GM12878 (cell line): ENCODE results near the gene COL7A1. TPM values are rescaled to one million over a fixed set of nuclear protein-coding genes. Genes with fewer than 3 reads are reported as not detected.

ENCODE experiments used
- ATAC-seq: fragments of 200-7000 bp; cut with Tn5 transposase; 3 replicates; pipeline ENCODE4 v1.9.1; 2020; ENCODE audit warnings: mild to moderate bottlenecking, moderate library complexity
- BruUV-seq: library from RNA; stranded (reverse); fragments of 400-500 nt; replicated peaks from 2 replicates; lab custom pipeline; 2021; lab: Mats Ljungman, UMichigan
- CTCF ChIA-PET: fragments of 300-600 bp; sonication (Branson Sonifier 250); formaldehyde crosslinking; extraction: SDS; loops from one replicate; lab custom pipeline; 2021; ENCODE audit warnings: inconsistent platforms; lab: Yijun Ruan, JAX
- POLR2A ChIA-PET: fragments of 350-600 bp; formaldehyde crosslinking; extraction: SDS; loops from one replicate; lab custom pipeline; 2021; ENCODE audit warnings: inconsistent platforms; lab: Charles Lee
- RAD21 ChIA-PET: fragments of 300-600 bp; sonication (Branson Sonifier 250); formaldehyde crosslinking; loops from one replicate; lab custom pipeline; 2023; ENCODE audit warnings: antibody characterized with exemption; ENCODE audit not compliant: unreplicated experiment; lab: Charles Lee
- SMC1A ChIA-PET: fragments of 300-600 bp; sonication (Branson Sonifier 250); formaldehyde crosslinking; loops from one replicate; lab custom pipeline; 2023; ENCODE audit not compliant: unreplicated experiment, uncharacterized antibody; lab: Charles Lee
- DNase-seq: peaks from one replicate; pipeline ENCODE4 v3.0.0-alpha.2; 2011; ENCODE audit warnings: low read depth, low spot score
- FAIRE-seq: peaks from 3 replicates; lab custom pipeline; 2011; peaks lifted over from hg19 to GRCh38; lab: Jason Lieb, UNC
- H2AFZ ChIP-seq: 2 replicates; pipeline ENCODE4 v1.6.0; 2011; ENCODE audit warnings: low read depth, low read length, control low read depth; ENCODE audit not compliant: control insufficient read depth
- H3K27ac ChIP-seq: 2 replicates; pipeline ENCODE4 v1.5.1; 2011; ENCODE audit warnings: control low read depth; ENCODE audit not compliant: control insufficient read depth, insufficient read depth
- H3K27me3 ChIP-seq, 2 experiments: replicated peaks in 1 of 2; 2 replicates each; pipeline versions ENCODE4 v1.6.0 to v1.6.1; 2011; ENCODE audit warnings: low read length in 1 of 2; ENCODE audit not compliant: control insufficient read depth in 2 of 2, insufficient read depth in 2 of 2
- H3K36me3 ChIP-seq, 2 experiments: 2 replicates each; pipeline ENCODE4 v1.5.1; 2011; ENCODE audit warnings: low read length in 1 of 2; ENCODE audit not compliant: control insufficient read depth in 2 of 2, insufficient read depth in 2 of 2
- H3K4me1 ChIP-seq: 2 replicates; pipeline ENCODE4 v1.6.1; 2011; ENCODE audit warnings: mild to moderate bottlenecking, low read length, moderate library complexity, mixed read lengths; ENCODE audit not compliant: control insufficient read depth, insufficient read depth
- H3K4me2 ChIP-seq: 2 replicates; pipeline ENCODE4 v1.6.0; 2011; ENCODE audit warnings: control low read depth; ENCODE audit not compliant: control insufficient read depth, insufficient read depth
- H3K4me3 ChIP-seq: fragments of 200-600 bp; sonication (generic); 2 replicates; pipeline ENCODE4 v1.5.1; 2016
- H3K79me2 ChIP-seq: 2 replicates; pipeline ENCODE4 v1.6.0; 2011; ENCODE audit warnings: low read length; ENCODE audit not compliant: control insufficient read depth, insufficient read depth
- H3K9ac ChIP-seq: 2 replicates; pipeline ENCODE4 v1.8.0; 2011; ENCODE audit warnings: low read length, control low read depth, mixed read lengths; ENCODE audit not compliant: control insufficient read depth, insufficient read depth
- H3K9me3 ChIP-seq: replicated peaks from 3 replicates; pipeline ENCODE4 v1.5.1; 2011; ENCODE audit warnings: mild to moderate bottlenecking, low read length; ENCODE audit not compliant: control insufficient read depth, insufficient read depth
- H4K20me1 ChIP-seq: 2 replicates; pipeline ENCODE4 v1.6.0; 2011; ENCODE audit not compliant: control insufficient read depth, insufficient read depth
- ASH2L ChIP-seq: fragments of 300-600, 200-600 bp; sonication (generic); IDR thresholded peaks from 2 replicates; pipeline ENCODE4 v1.6.1; 2017; ENCODE audit warnings: low read depth, mild to moderate bottlenecking, borderline replicate concordance
- BHLHE40 ChIP-seq, 2 experiments: fragments of 450-650 bp in 1 of 2; IDR thresholded peaks; 2 replicates each; pipeline ENCODE4 v1.6.1; 2011 to 2017; ENCODE audit warnings: low read depth in 2 of 2, borderline replicate concordance in 1 of 2, improper control_type of control experiment in 1 of 2, low read length in 1 of 2, mild to moderate bottlenecking in 1 of 2
- BRCA1 ChIP-seq: IDR thresholded peaks from 2 replicates; pipeline ENCODE4 v1.6.1; 2011; ENCODE audit warnings: low read depth, low read length, improper control_type of control experiment
- CHD2 ChIP-seq: IDR thresholded peaks from 2 replicates; pipeline ENCODE4 v1.6.1; 2011; ENCODE audit warnings: low read depth, low read length, improper control_type of control experiment, borderline replicate concordance
- CHD4 ChIP-seq: fragments of 200-600 bp; sonication (generic); IDR thresholded peaks from 2 replicates; pipeline ENCODE4 v1.6.1; 2016; ENCODE audit warnings: mild to moderate bottlenecking
- CTCF ChIP-seq, 3 experiments: IDR thresholded peaks in 2 of 3; conservative IDR thresholded peaks in 1 of 3; 2 replicates each; pipeline ENCODE4 v1.5.1; 2011; ENCODE audit warnings: low read depth in 3 of 3, low read length in 3 of 3, mild to moderate bottlenecking in 3 of 3, control low read depth in 2 of 3, moderate library complexity in 2 of 3, inconsistent platforms in 1 of 3, mixed read lengths in 1 of 3; ENCODE audit not compliant: control insufficient read depth in 2 of 3, insufficient read depth in 1 of 3; ENCODE audit errors: extremely low read depth in 1 of 3
- EGR1 ChIP-seq, 2 experiments: IDR thresholded peaks; 1 replicate in 1 of 2; 2 replicates in 1 of 2; pipeline ENCODE4 v1.6.1; 2011 to 2012; ENCODE audit warnings: low read depth in 2 of 2, low read length in 2 of 2, borderline replicate concordance in 1 of 2, mild to moderate bottlenecking in 1 of 2, moderate library complexity in 1 of 2
- IKZF1 ChIP-seq: fragments of 450-650 bp; conservative IDR thresholded peaks from 2 replicates; pipeline ENCODE4 v1.6.1; 2017; ENCODE audit warnings: antibody characterized with exemption, mild to moderate bottlenecking
- MEF2A ChIP-seq: IDR thresholded peaks from 2 replicates; pipeline ENCODE4 v1.6.1; 2011; ENCODE audit warnings: low read depth, mild to moderate bottlenecking, low read length, moderate library complexity; ENCODE audit not compliant: insufficient read depth
- RELA ChIP-seq: fragments of 450-650 bp; IDR thresholded peaks from 2 replicates; pipeline ENCODE4 v1.8.0; 2014; ENCODE audit warnings: borderline replicate concordance; ENCODE audit not compliant: partially characterized antibody
- SMARCA5 ChIP-seq: fragments of 450-650 bp; IDR thresholded peaks from 2 replicates; pipeline ENCODE4 v1.6.1; 2017; ENCODE audit warnings: mild to moderate bottlenecking
- TAF1 ChIP-seq: IDR thresholded peaks from 2 replicates; pipeline ENCODE4 v1.6.1; 2011; ENCODE audit warnings: mild to moderate bottlenecking, low read depth, low read length, borderline replicate concordance
- TARDBP ChIP-seq: IDR thresholded peaks from 2 replicates; pipeline ENCODE4 v1.6.1; 2016; ENCODE audit warnings: borderline replicate concordance
- ZBTB11 ChIP-seq: fragments of 450-650 bp; formaldehyde crosslinking; IDR thresholded peaks from 2 replicates; pipeline ENCODE4 v1.5.0; 2022; ENCODE audit warnings: mild to moderate bottlenecking, missing genetic modification characterization
- ZNF217 ChIP-seq: fragments of 450-650 bp; IDR thresholded peaks from 2 replicates; pipeline ENCODE4 v1.6.1; 2017; ENCODE audit warnings: antibody characterized with exemption, mild to moderate bottlenecking
- ZNF274 ChIP-seq: IDR thresholded peaks from one replicate; pipeline ENCODE4 v1.8.0; 2011; ENCODE audit not compliant: insufficient read length, insufficient read depth
- WGBS: methylation state at CpG from one replicate; pipeline ENCODE4 v1.1.6; 2016; ENCODE audit warnings: low lambda C conversion rate; ENCODE audit not compliant: insufficient replicate concordance, insufficient coverage; ENCODE audit errors: missing lambda C conversion rate; 5-methylcytosine and 5-hydroxymethylcytosine counted together
- in situ Hi-C: fragments of 300-500 bp; cut with MboI; formaldehyde crosslinking; loops from 9 replicates; pipeline ENCODE4 v1.14.3; 2018; ENCODE audit warnings: mixed read lengths
- intact Hi-C: fragments of 100-400 bp; cut with micrococcal nuclease; formaldehyde crosslinking; loops from one replicate; pipeline ENCODE4 v1.14.2; 2022; ENCODE audit not compliant: unreplicated experiment
- polyA plus RNA-seq, 11 experiments: library from polyadenylated mRNA; depleted of rRNA in 4 of 11; unstranded in 6 of 11; stranded (reverse) in 5 of 11; fragments of >200 nt; fragmentation: Nextera tagmentation in 4 of 11; fragmentation: Illumina TruSeq in 1 of 11; extraction: Ambion mirVana in 4 of 11; extraction: Trizol in 1 of 11; gene quantifications; 1 replicate in 1 of 11; 2 replicates in 10 of 11; pipeline versions ENCODE4 v1.2.1 to v1.2.3, GENCODE V29; 2011 to 2016; ENCODE audit warnings: inconsistent platforms in 2 of 11, missing spikeins in 2 of 11, low read depth in 1 of 11
- total RNA-seq, 4 experiments: library from RNA; depleted of rRNA in 3 of 4; stranded (reverse); fragments of >200 nt in 3 of 4; fragmentation: Illumina TruSeq in 1 of 4; extraction: Trizol in 1 of 4; gene quantifications; 2 replicates each; pipeline versions ENCODE4 v1.2.1 to v1.2.3, GENCODE V29; 2013 to 2021

Gene COL7A1
- total and polyA plus RNA-seq, 10 of the 15 experiments (the other 5 are each of a cell fraction or from before 2014, with no cell fraction given) = 0.01 to 1.9 (median 0.29) TPM; not detected in 1

- H3K79me2 ChIP-seq = peaks cover 3% of the 10 kb centered on the region
- WGBS = 26% methylated on average over 21 of the region's 21 CpGs
- no peak overlapping the region for H3K27ac ChIP-seq
- DNase-seq (no peak), FAIRE-seq (no peak), ATAC-seq (no peak)
- peaks cover 36% of the 10 kb centered on the region for H3K4me1 ChIP-seq
- intact Hi-C loops = no loop called here
- ChIA-PET CTCF (interaction anchor here (0.6 to 16.3 kb wide), 6 partner anchors 12 to 160 kb away, joined by 3 to 239 read pairs (median 20); partner anchors contain the start of genes CCDC51, NCKIPSD, SLC26A6 and TMA7), SMC1A (interaction anchor here (1.6 to 4.9 kb wide), 2 partner anchors 91 to 125 kb away, joined by 3 to 28 read pairs; no protein-coding TSS in a partner anchor), POLR2A (interaction anchor here (0.7 to 7.1 kb wide), 2 partner anchors 92 to 427 kb away, joined by 3 to 91 read pairs; a partner anchor contains a TSS), RAD21 (interaction anchor here (1.1 to 6.8 kb wide), 4 partner anchors 74 to 125 kb away, joined by 3 to 32 read pairs (median 10); partner anchors contain the start of gene SLC26A6)
- H4K20me1 ChIP-seq = no peaks in the 10 kb centered on the region
- no TSS peak for BruUV-seq
- H2AFZ ChIP-seq = no peak overlapping the region; the same call in 1 of the 2 replicates
- peak overlapping the region; percentile 52 for H3K4me2 ChIP-seq
- no peaks in the 10 kb centered on the region for H3K27me3 ChIP-seq
- H3K4me3 ChIP-seq = peak overlapping the region; percentile 54; the same call in 1 of the 2 replicates
- in situ Hi-C loops = no loop called here
- no peak overlapping the region for H3K9ac ChIP-seq
- H3K36me3 ChIP-seq = no peaks in the 10 kb centered on the region
- no peaks in the 10 kb centered on the region for H3K9me3 ChIP-seq
- no peak for TF ChIP-seq RELA
- no peak for TF ChIP-seq ASH2L
- 0 out of 6 replicates have a peak, but pooled peaks of 1 of the 3 experiments have one; percentile 9 for TF ChIP-seq CTCF (IDR thresholded peaks at IDR 0.05 in 2 of 3, conservative IDR thresholded peaks at IDR 0.05 in 1 of 3; ENCODE audit: control insufficient read depth in 2 of 3, extremely low read depth in 1 of 3, insufficient read depth in 1 of 3, low read depth in 3 of 3, low read length in 3 of 3)
- no peak for TF ChIP-seq CHD2
- no peak for TF ChIP-seq CHD4
- no peak for TF ChIP-seq SMARCA5
- TF ChIP-seq ZNF217 = no peak
- TF ChIP-seq MEF2A = no peak
- no peak for TF ChIP-seq ZNF274
- TF ChIP-seq TARDBP = no peak
- TF ChIP-seq ZBTB11 = no peak
- peak in 1 of 2 experiments; percentile 49; a peak in 1 of 3 replicates for TF ChIP-seq EGR1 (IDR thresholded peaks at IDR 0.05; ENCODE audit: borderline replicate concordance in 1 of 2, low read depth in 2 of 2, low read length in 2 of 2)
- TF ChIP-seq TAF1 = no peak
- TF ChIP-seq BHLHE40 (IDR thresholded peaks at IDR 0.05; ENCODE audit: borderline replicate concordance in 1 of 2, low read depth in 2 of 2, low read length in 1 of 2) = peak in 1 of 2 experiments; percentile 23; a peak in 1 of 4 replicates
- TF ChIP-seq IKZF1 = no peak
- no peak for TF ChIP-seq BRCA1
These were observed 33.9 kb downstream of the COL7A1 start for GRCh38 chr3:48561045-48561736.
